GM21447 (cell line): ENCODE data around the gene CISD3.

ENCODE experiments used
- ATAC-seq: cut with Tn5 transposase; IDR thresholded peaks from one replicate; pipeline ENCODE4 v1.9.1; 2021; ENCODE audit not compliant: unreplicated experiment

Gene CISD3

GRCh38 chr17:38742411-38743308 lies 12.5 kb downstream of the CISD3 start:
- ATAC-seq, result no peak

- no peak for ATAC-seq
These were observed 13.5 kb downstream of the CISD3 start for GRCh38 chr17:38743556-38744171.

- ATAC-seq, result no peak
These were observed 15.4 kb downstream of the CISD3 start for GRCh38 chr17:38745545-38745944.

- no peak for ATAC-seq
These were observed 16.1 kb downstream of the CISD3 start for GRCh38 chr17:38746004-38746848.

GRCh38 chr17:38746849-38747462 lies 16.8 kb downstream of the CISD3 start:
- ATAC-seq, result no peak

GRCh38 chr17:38747463-38748148 lies 17.5 kb downstream of the CISD3 start:
- ATAC-seq, result no peak

- ATAC-seq, result no peak
These were observed 18.2 kb downstream of the CISD3 start, which contains the start of gene PCGF2 for GRCh38 chr17:38748149-38748891. Gene PCGF2 (minus strand): TSS chr17:38748336. CDS start chr17:38740402, 7,934 bp downstream.

GRCh38 chr17:38748892-38749222 lies 18.7 kb downstream of the CISD3 start:
- no peak for ATAC-seq

GRCh38 chr17:38749223-38750043 lies 19.3 kb downstream of the CISD3 start:
- no peak for ATAC-seq

GRCh38 chr17:38750044-38750311 lies 19.8 kb downstream of the CISD3 start:
- no peak for ATAC-seq

GRCh38 chr17:38750312-38751121 lies 20.4 kb downstream of the CISD3 start:
- no peak for ATAC-seq

GRCh38 chr17:38751144-38751807 lies 21.1 kb downstream of the CISD3 start:
- no peak for ATAC-seq

- peak; percentile 18 for ATAC-seq
These were observed 21.7 kb downstream of the CISD3 start for GRCh38 chr17:38751808-38752307.

GRCh38 chr17:38752308-38753070 lies 22.3 kb downstream of the CISD3 start, which contains the start of gene PSMB3:
Gene PSMB3 (plus strand): TSS chr17:38752741. CDS start chr17:38752827, 86 bp downstream.
- peak; percentile 68 for ATAC-seq

GRCh38 chr17:38753071-38753506 lies 22.9 kb downstream of the CISD3 start:
- ATAC-seq, result no peak

GRCh38 chr17:38761612-38762011 lies 31.5 kb downstream of the CISD3 start:
- no peak for ATAC-seq

- no peak for ATAC-seq
These were observed 32.1 kb downstream of the CISD3 start for GRCh38 chr17:38762231-38762630.
